HL-60 (cell line): ENCODE results near the gene AAK1.
A peak's percentile ranks its signal among the peaks of the same experiment; 100 is the strongest.

ENCODE experiments used
- DNase-seq, 2 experiments: peaks; one replicate each; pipeline ENCODE4 v3.0.0-alpha.2; 2010 to 2020; ENCODE audit warnings: low read depth in 1 of 2, low spot score in 1 of 2
- H3K27ac ChIP-seq: fragments of 250-450 bp; sonication (Bioruptor Pico); replicated peaks from 2 replicates; pipeline ENCODE4 v1.5.1; 2020; ENCODE audit warnings: mild to moderate bottlenecking, moderate library complexity
- H3K27me3 ChIP-seq: fragments of 250-450 bp; sonication (Bioruptor Pico); 2 replicates; pipeline ENCODE4 v1.5.1; 2021; ENCODE audit warnings: mild to moderate bottlenecking, moderate library complexity; ENCODE audit not compliant: insufficient read depth, poor library complexity, severe bottlenecking
- H3K4me3 ChIP-seq: replicated peaks from 2 replicates; pipeline ENCODE4 v1.5.1; 2011; ENCODE audit warnings: mild to moderate bottlenecking, control low read depth, low read length; ENCODE audit not compliant: insufficient read depth
- GABPA ChIP-seq: IDR thresholded peaks from 2 replicates; pipeline ENCODE4 v1.6.1; 2012; ENCODE audit warnings: low read depth
- POLR2AphosphoS5 ChIP-seq: IDR thresholded peaks from 2 replicates; pipeline ENCODE4 v1.6.1; 2012; ENCODE audit warnings: low read depth
- REST ChIP-seq: IDR thresholded peaks from 2 replicates; pipeline ENCODE4 v1.6.1; 2012; ENCODE audit warnings: low read depth; ENCODE audit not compliant: insufficient replicate concordance
- SPI1 ChIP-seq: IDR thresholded peaks from 2 replicates; pipeline ENCODE4 v1.6.1; 2012; ENCODE audit warnings: low read depth, mild to moderate bottlenecking, borderline replicate concordance
- TF ChIP-seq, protein P1 (sequence below): IDR thresholded peaks from one replicate; pipeline ENCODE4 v1.5.1; 2011; ENCODE audit warnings: low read length, control low read depth, inconsistent platforms; ENCODE audit not compliant: insufficient read depth

Gene AAK1

GRCh38 chr2:69438580-69438979 lies 205.0 kb downstream of the AAK1 start:
- no peak for DNase-seq
- Histone ChIP-seq H3K4me3 (no peak overlapping the region), H3K27me3 (no peaks in the 10 kb centered on the region), H3K27ac (no peak overlapping the region)
- TF ChIP-seq SPI1 (no peak), REST (no peak)

GRCh38 chr2:69437751-69438154 lies 205.8 kb downstream of the AAK1 start:
- Histone ChIP-seq H3K27me3 (no peaks in the 10 kb centered on the region), H3K27ac (peak overlapping the region; percentile 98), H3K4me3 (peak overlapping the region; percentile 83)
- DNase-seq = peak in 1 of 2 experiments; percentile 20
- TF ChIP-seq SPI1 (no peak), POLR2AphosphoS5 (no peak), GABPA (no peak), REST (no peak)
- TF ChIP-seq, protein P1, sequence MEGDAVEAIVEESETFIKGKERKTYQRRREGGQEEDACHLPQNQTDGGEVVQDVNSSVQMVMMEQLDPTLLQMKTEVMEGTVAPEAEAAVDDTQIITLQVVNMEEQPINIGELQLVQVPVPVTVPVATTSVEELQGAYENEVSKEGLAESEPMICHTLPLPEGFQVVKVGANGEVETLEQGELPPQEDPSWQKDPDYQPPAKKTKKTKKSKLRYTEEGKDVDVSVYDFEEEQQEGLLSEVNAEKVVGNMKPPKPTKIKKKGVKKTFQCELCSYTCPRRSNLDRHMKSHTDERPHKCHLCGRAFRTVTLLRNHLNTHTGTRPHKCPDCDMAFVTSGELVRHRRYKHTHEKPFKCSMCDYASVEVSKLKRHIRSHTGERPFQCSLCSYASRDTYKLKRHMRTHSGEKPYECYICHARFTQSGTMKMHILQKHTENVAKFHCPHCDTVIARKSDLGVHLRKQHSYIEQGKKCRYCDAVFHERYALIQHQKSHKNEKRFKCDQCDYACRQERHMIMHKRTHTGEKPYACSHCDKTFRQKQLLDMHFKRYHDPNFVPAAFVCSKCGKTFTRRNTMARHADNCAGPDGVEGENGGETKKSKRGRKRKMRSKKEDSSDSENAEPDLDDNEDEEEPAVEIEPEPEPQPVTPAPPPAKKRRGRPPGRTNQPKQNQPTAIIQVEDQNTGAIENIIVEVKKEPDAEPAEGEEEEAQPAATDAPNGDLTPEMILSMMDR = no peak

DNA sequence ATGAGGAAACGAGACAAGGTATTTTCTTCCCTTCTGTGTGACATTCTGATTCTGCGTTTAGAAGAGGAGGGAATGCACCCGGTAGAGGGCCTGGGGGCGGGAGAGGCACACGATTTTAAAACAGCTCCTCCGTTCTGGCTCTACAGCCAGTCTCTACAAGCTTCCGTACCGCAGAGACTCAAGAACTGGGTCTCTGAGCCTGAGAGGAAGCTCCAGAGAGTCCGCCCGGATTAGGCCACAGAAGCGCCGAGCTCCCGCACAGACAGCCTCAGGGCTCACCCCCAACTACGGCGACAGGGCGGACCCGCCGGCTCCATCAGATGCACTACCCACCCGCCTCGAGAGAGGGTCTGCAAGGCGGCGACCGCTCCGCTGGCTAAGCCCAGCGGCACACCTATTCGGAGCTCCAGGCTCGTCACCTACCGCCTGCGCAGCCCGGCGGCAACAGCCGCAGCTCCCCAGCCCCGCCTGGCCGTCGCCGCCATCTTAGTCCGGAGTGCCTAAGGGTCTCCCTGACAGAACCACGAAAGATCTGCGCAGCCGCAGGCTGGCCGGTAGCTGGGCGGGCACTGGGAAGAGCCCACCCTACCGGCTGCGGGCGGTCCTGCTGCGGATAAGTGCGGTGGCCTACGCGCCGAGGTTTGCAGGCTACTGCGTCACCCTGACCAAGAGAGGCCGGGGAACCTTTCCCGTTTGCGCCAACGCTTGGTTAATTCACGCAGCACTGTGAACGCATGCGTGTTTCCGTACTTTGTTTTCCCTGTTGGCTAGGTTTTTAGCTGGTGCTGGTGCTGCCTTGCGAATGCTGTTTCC lies 206.4 kb downstream of the AAK1 start, which contains the start of gene NFU1:
Gene NFU1 (minus strand): TSS at position 498 of the 813 bp plus-strand sequence. CDS start 13 bp downstream, at position 485.
- no peaks in the 10 kb centered on the region for H3K27me3 ChIP-seq
- H3K4me3 ChIP-seq = peak within 1 kb of the TSS; percentile 83
- H3K27ac ChIP-seq = peak within 1 kb of the TSS; percentile 98
- DNase-seq = peak; percentile 84 to 94
- TF ChIP-seq REST (peak; percentile 76), SPI1 (peak; percentile 58; the same call in 1 of the 2 replicates), POLR2AphosphoS5 (peak; percentile 79), GABPA (no peak)
- TF ChIP-seq, protein P1 = peak; percentile 51
